Measurements from ENCODE around the gene MAMDC2. TPM values are rescaled to one million over a fixed set of nuclear protein-coding genes. Genes with fewer than 3 reads are reported as not detected.

The MAMDC2 gene
- total RNA-seq, 1 donor from 2014 or later: 0.60 TPM

- no peak for DNase-seq (ENCODE audit: low spot score, unreplicated experiment)
- peaks cover 4% of the 10 kb centered on the region for H3K27me3 Mint-ChIP-seq
- H3K36me3 Mint-ChIP-seq (ENCODE audit: insufficient read depth): no peaks in the 10 kb centered on the region
- TF ChIP-seq, protein P1, sequence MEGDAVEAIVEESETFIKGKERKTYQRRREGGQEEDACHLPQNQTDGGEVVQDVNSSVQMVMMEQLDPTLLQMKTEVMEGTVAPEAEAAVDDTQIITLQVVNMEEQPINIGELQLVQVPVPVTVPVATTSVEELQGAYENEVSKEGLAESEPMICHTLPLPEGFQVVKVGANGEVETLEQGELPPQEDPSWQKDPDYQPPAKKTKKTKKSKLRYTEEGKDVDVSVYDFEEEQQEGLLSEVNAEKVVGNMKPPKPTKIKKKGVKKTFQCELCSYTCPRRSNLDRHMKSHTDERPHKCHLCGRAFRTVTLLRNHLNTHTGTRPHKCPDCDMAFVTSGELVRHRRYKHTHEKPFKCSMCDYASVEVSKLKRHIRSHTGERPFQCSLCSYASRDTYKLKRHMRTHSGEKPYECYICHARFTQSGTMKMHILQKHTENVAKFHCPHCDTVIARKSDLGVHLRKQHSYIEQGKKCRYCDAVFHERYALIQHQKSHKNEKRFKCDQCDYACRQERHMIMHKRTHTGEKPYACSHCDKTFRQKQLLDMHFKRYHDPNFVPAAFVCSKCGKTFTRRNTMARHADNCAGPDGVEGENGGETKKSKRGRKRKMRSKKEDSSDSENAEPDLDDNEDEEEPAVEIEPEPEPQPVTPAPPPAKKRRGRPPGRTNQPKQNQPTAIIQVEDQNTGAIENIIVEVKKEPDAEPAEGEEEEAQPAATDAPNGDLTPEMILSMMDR (IDR thresholded peaks at IDR 0.05; ENCODE audit: unreplicated experiment): no peak
- no peaks in the 10 kb centered on the region for H3K4me1 Mint-ChIP-seq (ENCODE audit: low read depth)
- no peak overlapping the region for H3K27ac Mint-ChIP-seq
- no peak overlapping the region for H3K4me3 Mint-ChIP-seq (ENCODE audit: low read depth)
- H3K9me3 Mint-ChIP-seq (ENCODE audit: low read depth): no peaks in the 10 kb centered on the region
Measured at GRCh38 chr9:70100362-70100761, 56.7 kb downstream of the MAMDC2 start.

DNA sequence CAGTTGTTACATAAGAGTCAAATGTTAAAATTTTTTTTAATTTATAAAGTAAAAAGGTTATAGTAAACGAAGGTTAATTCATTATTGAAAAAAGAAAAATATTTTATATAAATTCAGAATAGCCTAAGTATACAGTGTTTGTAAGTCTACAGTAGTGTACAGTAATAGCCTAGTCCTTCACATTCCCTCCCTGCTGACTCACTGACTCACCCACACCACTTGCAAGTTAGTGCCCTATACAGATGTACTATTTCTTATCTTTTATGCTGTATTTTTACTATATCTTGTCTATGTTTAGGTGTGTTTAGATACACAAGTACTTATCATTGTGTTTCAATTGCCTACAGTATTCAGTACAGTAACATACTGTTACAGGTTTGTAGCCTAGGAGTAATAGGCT is 57.6 kb downstream of the MAMDC2 start:
- Mint-ChIP-seq H3K27me3 (peaks cover 3% of the 10 kb centered on the region), H3K4me1 (ENCODE audit: low read depth) (no peaks in the 10 kb centered on the region), H3K36me3 (ENCODE audit: insufficient read depth) (no peaks in the 10 kb centered on the region), H3K9me3 (ENCODE audit: low read depth) (no peaks in the 10 kb centered on the region), H3K4me3 (ENCODE audit: low read depth) (no peak overlapping the region), H3K27ac (no peak overlapping the region)
- TF ChIP-seq, protein P1 (IDR thresholded peaks at IDR 0.05; ENCODE audit: unreplicated experiment): no peak
- DNase-seq (ENCODE audit: low spot score, unreplicated experiment): no peak

- Mint-ChIP-seq H3K4me3 (ENCODE audit: low read depth) (no peak overlapping the region), H3K36me3 (ENCODE audit: insufficient read depth) (no peaks in the 10 kb centered on the region), H3K27ac (peak overlapping the region; percentile 37), H3K27me3 (peaks cover 9% of the 10 kb centered on the region), H3K4me1 (ENCODE audit: low read depth) (no peaks in the 10 kb centered on the region), H3K9me3 (ENCODE audit: low read depth) (no peaks in the 10 kb centered on the region)
- TF ChIP-seq, protein P1 (IDR thresholded peaks at IDR 0.05; ENCODE audit: unreplicated experiment): no peak
- DNase-seq (ENCODE audit: low spot score, unreplicated experiment): no peak
Measured at GRCh38 chr9:70105147-70105546, 61.5 kb downstream of the MAMDC2 start.

GRCh38 chr9:70106571-70106970 is 62.9 kb downstream of the MAMDC2 start:
- DNase-seq (ENCODE audit: low spot score, unreplicated experiment): no peak
- H3K4me3 Mint-ChIP-seq (ENCODE audit: low read depth): no peak overlapping the region
- H3K27ac Mint-ChIP-seq: no peak overlapping the region
- no peaks in the 10 kb centered on the region for H3K9me3 Mint-ChIP-seq (ENCODE audit: low read depth)
- H3K4me1 Mint-ChIP-seq (ENCODE audit: low read depth): no peaks in the 10 kb centered on the region
- H3K27me3 Mint-ChIP-seq: peaks cover 14% of the 10 kb centered on the region
- TF ChIP-seq, protein P1 (IDR thresholded peaks at IDR 0.05; ENCODE audit: unreplicated experiment): no peak
- H3K36me3 Mint-ChIP-seq (ENCODE audit: insufficient read depth): no peaks in the 10 kb centered on the region

DNA sequence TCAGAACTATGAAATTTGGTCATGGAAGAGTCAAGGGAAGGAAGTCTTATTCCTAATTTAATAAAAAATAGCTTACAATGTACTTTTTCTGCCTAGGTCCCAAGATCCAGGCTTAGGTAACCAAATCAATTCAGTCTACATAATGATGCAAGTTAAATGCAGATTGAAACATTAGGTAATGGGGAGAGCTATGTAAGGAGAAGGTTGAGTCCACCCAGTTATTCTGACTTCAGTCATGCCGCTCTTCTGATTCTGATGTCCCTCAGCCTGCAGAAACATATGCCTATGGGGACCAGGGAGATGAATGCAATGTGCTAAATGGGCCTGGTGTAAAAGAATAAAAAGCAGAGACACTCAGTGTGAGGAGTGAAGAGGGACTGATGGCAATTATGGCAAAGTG is 63.9 kb downstream of the MAMDC2 start:
- Mint-ChIP-seq H3K27me3 (peaks cover 14% of the 10 kb centered on the region), H3K9me3 (ENCODE audit: low read depth) (no peaks in the 10 kb centered on the region), H3K36me3 (ENCODE audit: insufficient read depth) (no peaks in the 10 kb centered on the region)

More for the DNA sequence above, 63.9 kb downstream of the MAMDC2 start:
- no peak overlapping the region for H3K4me3 Mint-ChIP-seq (ENCODE audit: low read depth)
- H3K27ac Mint-ChIP-seq: no peak overlapping the region
- TF ChIP-seq, protein P1 (IDR thresholded peaks at IDR 0.05; ENCODE audit: unreplicated experiment): no peak
- no peak for DNase-seq (ENCODE audit: low spot score, unreplicated experiment)
- H3K4me1 Mint-ChIP-seq (ENCODE audit: low read depth): no peaks in the 10 kb centered on the region

Data from progenitor cell of endocrine pancreas (in vitro differentiated cells).